ENCODE measurements around the gene EAF2. TPM values are rescaled to one million over a fixed set of nuclear protein-coding genes. Genes with fewer than 3 reads are reported as not detected.

EAF2 gene
- total and polyA plus RNA-seq, 2 donors (not counting 3 experiments of a cell fraction or from before 2014, with no cell fraction given): 0.63 to 1.5 TPM

GRCh38 chr3:121894301-121894990 is 59.4 kb downstream of the EAF2 start, which contains the start of gene SLC15A2:
TSS of gene SLC15A2 (plus strand) at chr3:121894401. CDS start at chr3:121894477, 76 bp downstream.
- dilution Hi-C loops (cut with MboI; ENCODE audit: extremely low pct_ligation_motif_present, low sequenced_read_pairs): no loop called here
- ChIA-PET CTCF (interaction anchor here (0.8 to 1.2 kb wide), 4 partner anchors 10 to 101 kb away, joined by 3 to 5 read pairs (median 4); no protein-coding TSS in a partner anchor), POLR2A (interaction anchor here (0.7 kb wide), 1 partner anchor 20 kb away, joined by 3 read pairs; no protein-coding TSS in a partner anchor)
- Histone ChIP-seq H2AFZ (ENCODE audit: low read depth, low read length) (no peak within 1 kb of the TSS), H3K27ac (ENCODE audit: insufficient read depth, low read depth, low read length) (no peak within 1 kb of the TSS), H3K4me1 (ENCODE audit: control insufficient read depth, extremely low read depth, insufficient read depth, low read length) (no peaks in the 10 kb centered on the region), H3K36me3 (ENCODE audit: control insufficient read depth in 2 of 2, extremely low read depth in 1 of 2, insufficient read depth in 2 of 2, low read length in 2 of 2) (no peaks in the 10 kb centered on the region), H3K9ac (replicated peaks; ENCODE audit: extremely low read depth, insufficient read depth, low read length) (no peak within 1 kb of the TSS), H3K4me2 (ENCODE audit: insufficient read depth, low read length) (no peak within 1 kb of the TSS), H3K9me3 (replicated peaks; ENCODE audit: control insufficient read depth, insufficient read depth, low read length) (no peaks in the 10 kb centered on the region), H4K20me1 (replicated peaks; ENCODE audit: control insufficient read depth, extremely low read depth, insufficient read depth, low read length) (no peaks in the 10 kb centered on the region), H3K79me2 (ENCODE audit: control insufficient read depth, insufficient read depth, low read length) (no peaks in the 10 kb centered on the region), H3K27me3 (ENCODE audit: control insufficient read depth in 2 of 2, insufficient read depth in 2 of 2, low read length in 2 of 2) (no peaks in the 10 kb centered on the region), H3K9me1 (replicated peaks; ENCODE audit: control insufficient read depth, extremely low read depth, insufficient read depth, low read length) (no peaks in the 10 kb centered on the region), H3K4me3 (replicated peaks in 1 of 3; ENCODE audit: insufficient read depth in 1 of 3, low read depth in 1 of 3, low read length in 3 of 3) (no peak within 1 kb of the TSS)
- intact Hi-C loops (cut with micrococcal nuclease): no loop called here
- BruUV-seq (replicated peaks): no TSS peak
- FAIRE-seq: no peak
- TF ChIP-seq, protein P1, sequence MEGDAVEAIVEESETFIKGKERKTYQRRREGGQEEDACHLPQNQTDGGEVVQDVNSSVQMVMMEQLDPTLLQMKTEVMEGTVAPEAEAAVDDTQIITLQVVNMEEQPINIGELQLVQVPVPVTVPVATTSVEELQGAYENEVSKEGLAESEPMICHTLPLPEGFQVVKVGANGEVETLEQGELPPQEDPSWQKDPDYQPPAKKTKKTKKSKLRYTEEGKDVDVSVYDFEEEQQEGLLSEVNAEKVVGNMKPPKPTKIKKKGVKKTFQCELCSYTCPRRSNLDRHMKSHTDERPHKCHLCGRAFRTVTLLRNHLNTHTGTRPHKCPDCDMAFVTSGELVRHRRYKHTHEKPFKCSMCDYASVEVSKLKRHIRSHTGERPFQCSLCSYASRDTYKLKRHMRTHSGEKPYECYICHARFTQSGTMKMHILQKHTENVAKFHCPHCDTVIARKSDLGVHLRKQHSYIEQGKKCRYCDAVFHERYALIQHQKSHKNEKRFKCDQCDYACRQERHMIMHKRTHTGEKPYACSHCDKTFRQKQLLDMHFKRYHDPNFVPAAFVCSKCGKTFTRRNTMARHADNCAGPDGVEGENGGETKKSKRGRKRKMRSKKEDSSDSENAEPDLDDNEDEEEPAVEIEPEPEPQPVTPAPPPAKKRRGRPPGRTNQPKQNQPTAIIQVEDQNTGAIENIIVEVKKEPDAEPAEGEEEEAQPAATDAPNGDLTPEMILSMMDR (IDR thresholded peaks at IDR 0.05; ENCODE audit: extremely low read depth in 1 of 2, insufficient read depth in 1 of 2, low read depth in 1 of 2, low read length in 2 of 2): no peak
- TF ChIP-seq FOS (IDR thresholded peaks at IDR 0.05; ENCODE audit: borderline replicate concordance, insufficient read depth, low read length): no peak
- TF ChIP-seq GATA2 (IDR thresholded peaks at IDR 0.05; ENCODE audit: insufficient read depth, insufficient read length, low read depth, low read length): no peak
- no peak for TF ChIP-seq POLR2A (IDR thresholded peaks at IDR 0.05; ENCODE audit: low read depth, low read length)
- TF ChIP-seq POLR2AphosphoS5 (IDR thresholded peaks at IDR 0.05; ENCODE audit: insufficient read depth, low read depth, low read length): no peak
- TF ChIP-seq, protein P2, sequence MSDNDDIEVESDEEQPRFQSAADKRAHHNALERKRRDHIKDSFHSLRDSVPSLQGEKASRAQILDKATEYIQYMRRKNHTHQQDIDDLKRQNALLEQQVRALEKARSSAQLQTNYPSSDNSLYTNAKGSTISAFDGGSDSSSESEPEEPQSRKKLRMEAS (IDR thresholded peaks at IDR 0.05; ENCODE audit: insufficient read depth, insufficient read length): no peak
- TF ChIP-seq MYC (IDR thresholded peaks at IDR 0.05; ENCODE audit: low read depth, low read length): no peak
- peak; percentile 60 for DNase-seq (ENCODE audit: low read depth, low spot score)
